ENCODE data around the gene C1orf105. TPM values are rescaled to one million over a fixed set of nuclear protein-coding genes. Genes with fewer than 3 reads are reported as not detected.

The C1orf105 gene
- total and polyA plus RNA-seq, 9 donors, result not detected

DNA sequence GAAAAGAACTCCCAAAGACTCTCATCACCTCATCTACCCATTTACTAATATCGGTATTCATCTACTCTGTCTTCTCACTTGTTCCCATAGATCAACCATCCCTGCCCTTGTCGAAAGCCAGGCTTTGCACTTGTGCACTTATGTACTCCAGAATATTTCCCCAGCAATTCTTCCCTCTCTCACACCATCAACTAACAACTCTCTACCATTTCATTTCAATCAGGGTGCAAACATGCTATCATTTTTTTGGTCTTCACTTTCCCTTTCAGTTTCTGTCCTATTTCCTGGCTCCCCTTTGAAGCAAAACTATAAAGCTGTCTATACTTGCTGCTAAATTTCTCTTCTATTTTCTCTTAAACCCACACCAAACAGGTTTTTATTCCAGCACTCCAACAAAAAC lies 6.7 kb downstream of the C1orf105 start:
- Histone ChIP-seq H3K36me3 (no peaks in the 10 kb centered on the region), H3K27ac (no peak overlapping the region), H3K4me1 (ENCODE audit: insufficient read depth) (no peaks in the 10 kb centered on the region), H3K27me3 (no peaks in the 10 kb centered on the region), H3K4me3 (no peak overlapping the region), H3K9me3 (no peaks in the 10 kb centered on the region)
- intact Hi-C loops (cut with DNase I), result loop anchor here in 1 of 4 donors (10.0 kb wide), 1 partner anchor 402 kb away; no protein-coding TSS in a partner anchor
- 95 to 99% (median 98%) methylated on average over 2 of the region's 2 CpGs for WGBS, 3 donors
- TF ChIP-seq EP300 (IDR thresholded peaks at IDR 0.05), result no peak
- TF ChIP-seq POLR2A (IDR thresholded peaks at IDR 0.05), result no peak
- TF ChIP-seq, protein P1, sequence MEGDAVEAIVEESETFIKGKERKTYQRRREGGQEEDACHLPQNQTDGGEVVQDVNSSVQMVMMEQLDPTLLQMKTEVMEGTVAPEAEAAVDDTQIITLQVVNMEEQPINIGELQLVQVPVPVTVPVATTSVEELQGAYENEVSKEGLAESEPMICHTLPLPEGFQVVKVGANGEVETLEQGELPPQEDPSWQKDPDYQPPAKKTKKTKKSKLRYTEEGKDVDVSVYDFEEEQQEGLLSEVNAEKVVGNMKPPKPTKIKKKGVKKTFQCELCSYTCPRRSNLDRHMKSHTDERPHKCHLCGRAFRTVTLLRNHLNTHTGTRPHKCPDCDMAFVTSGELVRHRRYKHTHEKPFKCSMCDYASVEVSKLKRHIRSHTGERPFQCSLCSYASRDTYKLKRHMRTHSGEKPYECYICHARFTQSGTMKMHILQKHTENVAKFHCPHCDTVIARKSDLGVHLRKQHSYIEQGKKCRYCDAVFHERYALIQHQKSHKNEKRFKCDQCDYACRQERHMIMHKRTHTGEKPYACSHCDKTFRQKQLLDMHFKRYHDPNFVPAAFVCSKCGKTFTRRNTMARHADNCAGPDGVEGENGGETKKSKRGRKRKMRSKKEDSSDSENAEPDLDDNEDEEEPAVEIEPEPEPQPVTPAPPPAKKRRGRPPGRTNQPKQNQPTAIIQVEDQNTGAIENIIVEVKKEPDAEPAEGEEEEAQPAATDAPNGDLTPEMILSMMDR (IDR thresholded peaks at IDR 0.05), result no peak
- no peak for DNase-seq

DNA sequence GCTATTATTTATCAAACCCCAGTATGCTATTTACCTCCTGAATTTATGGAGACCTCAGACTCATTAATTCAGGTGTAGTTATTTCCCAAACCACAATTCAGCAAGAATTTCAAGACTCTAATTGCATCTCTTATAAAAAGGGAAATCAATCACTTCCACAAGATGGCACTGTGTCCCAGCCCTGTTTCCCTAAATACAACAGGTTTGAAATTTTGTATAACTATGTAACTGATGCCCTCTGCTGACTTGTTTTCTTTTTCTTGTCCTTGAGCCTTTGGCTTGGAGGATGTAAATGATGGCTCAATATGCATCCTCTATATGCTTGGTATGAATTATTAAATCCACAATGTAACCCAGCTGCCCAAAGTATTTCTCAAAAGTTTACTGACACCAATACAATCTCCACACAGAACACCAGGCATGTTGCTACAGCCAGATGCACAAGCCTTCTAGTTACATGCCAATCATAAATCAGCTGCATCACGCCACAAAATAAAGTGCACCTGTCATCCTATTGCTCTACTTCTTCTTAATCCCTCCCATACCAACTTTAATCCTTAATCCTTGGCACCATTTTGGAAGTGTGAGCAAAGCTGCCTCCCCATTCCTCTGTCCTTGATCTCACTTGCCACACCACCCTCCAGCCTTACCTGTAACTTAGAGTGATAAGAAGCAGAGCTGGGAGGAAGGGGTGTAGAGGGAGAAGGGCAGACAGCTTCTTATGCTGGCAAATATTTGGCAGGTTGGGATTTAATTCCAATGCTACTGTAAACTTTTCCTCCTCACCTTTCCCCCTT lies 9.0 kb downstream of the C1orf105 start:
- DNase-seq, result peak in 1 of 5 donors; percentile 34
- H3K4me3 ChIP-seq, result no peak overlapping the region
- no peak overlapping the region for H3K27ac ChIP-seq
- intact Hi-C loops (cut with DNase I), result loop anchor here in 1 of 4 donors (10.0 kb wide), 1 partner anchor 405 kb away; no protein-coding TSS in a partner anchor
- H3K27me3 ChIP-seq, result no peaks in the 10 kb centered on the region
- no peaks in the 10 kb centered on the region for H3K4me1 ChIP-seq (ENCODE audit: insufficient read depth)
- no peaks in the 10 kb centered on the region for H3K9me3 ChIP-seq
- WGBS, 3 donors, result 56 to 76% (median 61%) methylated on average over 1 of the region's 1 CpG
- H3K36me3 ChIP-seq, result no peaks in the 10 kb centered on the region
- TF ChIP-seq EP300 (IDR thresholded peaks at IDR 0.05) (no peak), POLR2A (IDR thresholded peaks at IDR 0.05) (no peak)
- TF ChIP-seq, protein P1 (IDR thresholded peaks at IDR 0.05), result peak; percentile 41 to 69 (median 65)

DNA sequence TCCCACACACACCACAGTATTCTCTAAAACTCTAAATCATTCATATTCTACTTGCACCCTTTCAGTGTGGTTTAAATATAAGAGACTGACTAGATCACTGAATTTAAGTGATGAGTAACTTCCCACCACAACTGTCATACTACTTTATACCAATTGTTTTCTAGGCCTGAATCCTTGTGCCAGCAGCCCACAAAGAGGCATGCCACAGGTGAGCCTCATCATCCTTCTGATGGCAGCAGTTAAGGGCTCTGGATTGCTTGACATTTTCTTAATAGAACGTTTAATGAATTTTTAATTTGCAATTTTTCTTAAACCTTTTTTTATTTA lies 9.6 kb downstream of the C1orf105 start:
- H3K4me1 ChIP-seq (ENCODE audit: insufficient read depth), result no peaks in the 10 kb centered on the region
- H3K9me3 ChIP-seq, result no peaks in the 10 kb centered on the region
- WGBS, 3 donors, result 70 to 82% (median 70%) methylated on average over 1 of the region's 1 CpG
- intact Hi-C loops (cut with DNase I), result no loop called here
- H3K27ac ChIP-seq, result no peak overlapping the region
- DNase-seq, result no peak
- H3K36me3 ChIP-seq, result no peaks in the 10 kb centered on the region
- no peak for TF ChIP-seq POLR2A (IDR thresholded peaks at IDR 0.05)
- TF ChIP-seq EP300 (IDR thresholded peaks at IDR 0.05), result no peak
- TF ChIP-seq, protein P1 (IDR thresholded peaks at IDR 0.05), result no peak
- no peak overlapping the region for H3K4me3 ChIP-seq
- H3K27me3 ChIP-seq, result no peaks in the 10 kb centered on the region

DNA sequence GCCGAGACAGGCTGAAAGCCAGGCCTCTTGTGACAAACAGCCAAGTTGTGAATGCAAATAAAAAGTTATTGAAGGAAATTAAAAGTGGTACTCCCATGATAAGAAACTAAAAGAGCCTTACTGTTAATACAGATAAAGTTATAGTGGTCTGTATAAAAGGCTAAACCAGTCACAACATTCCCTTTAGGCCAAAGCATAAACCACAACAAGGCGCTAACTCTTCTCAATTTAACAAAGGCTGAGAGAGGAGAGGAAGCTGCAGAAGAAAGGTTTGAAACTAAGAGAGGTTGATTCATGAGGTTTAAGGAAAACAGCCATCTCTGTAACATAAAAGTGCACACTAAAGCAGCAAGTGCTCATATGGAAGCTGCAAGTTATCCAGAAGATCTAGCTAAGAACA lies 10.7 kb downstream of the C1orf105 start:
- intact Hi-C loops (cut with DNase I), result no loop called here
- H3K27ac ChIP-seq, result no peak overlapping the region
- H3K36me3 ChIP-seq, result no peaks in the 10 kb centered on the region
- H3K4me1 ChIP-seq (ENCODE audit: insufficient read depth), result no peaks in the 10 kb centered on the region
- DNase-seq, result no peak
- no peak for TF ChIP-seq EP300 (IDR thresholded peaks at IDR 0.05)
- TF ChIP-seq POLR2A (IDR thresholded peaks at IDR 0.05), result no peak
- TF ChIP-seq, protein P1 (IDR thresholded peaks at IDR 0.05), result no peak
- no peak overlapping the region for H3K4me3 ChIP-seq
- H3K9me3 ChIP-seq, result no peaks in the 10 kb centered on the region
- no peaks in the 10 kb centered on the region for H3K27me3 ChIP-seq
- WGBS, 3 donors, result 45 to 59% (median 53%) methylated on average over 2 of the region's 2 CpGs
